Small intestine (tissue), 7 donors: ENCODE measurements around the gene MYBPH. TPM values are rescaled to one million over a fixed set of nuclear protein-coding genes. Genes with fewer than 3 reads are reported as not detected.

Experiments
- DNase-seq, 2 donors: peaks; one replicate each; pipeline versions ENCODE4 v3.0.0 to v3.0.0-alpha.2; 2013
- FAIRE-seq: peaks from 2 replicates; lab custom pipeline; 2012; peaks lifted over from hg19 to GRCh38; lab: Jason Lieb, UNC
- H3K27ac ChIP-seq, 3 donors: one replicate each; pipeline ENCODE4 v1.5.1; 2013; ENCODE audit warnings: low read length in 2 of 3, mild to moderate bottlenecking in 2 of 3, control low read depth in 1 of 3, inconsistent platforms in 1 of 3, low read depth in 1 of 3, moderate library complexity in 1 of 3
- H3K27me3 ChIP-seq, 3 donors: one replicate each; pipeline ENCODE4 v1.6.1; 2013; ENCODE audit warnings: low read length in 3 of 3, inconsistent platforms in 1 of 3; ENCODE audit not compliant: control insufficient read depth in 3 of 3, insufficient read depth in 3 of 3
- H3K36me3 ChIP-seq, 3 donors: one replicate each; pipeline ENCODE4 v1.6.1; 2013; ENCODE audit warnings: low read length in 3 of 3, inconsistent platforms in 1 of 3, low read depth in 1 of 3, mild to moderate bottlenecking in 1 of 3, moderate library complexity in 1 of 3; ENCODE audit not compliant: control insufficient read depth in 3 of 3, insufficient read depth in 2 of 3
- H3K4me1 ChIP-seq, 3 donors: one replicate each; pipeline ENCODE4 v1.6.1; 2013; ENCODE audit warnings: low read length in 2 of 3, inconsistent platforms in 1 of 3, low read depth in 1 of 3, mild to moderate bottlenecking in 1 of 3, moderate library complexity in 1 of 3; ENCODE audit not compliant: control insufficient read depth in 3 of 3, insufficient read depth in 2 of 3
- H3K4me3 ChIP-seq, 3 donors: one replicate each; pipeline ENCODE4 v1.5.1; 2013; ENCODE audit warnings: low read length in 3 of 3, control low read depth in 1 of 3, inconsistent platforms in 1 of 3, low read depth in 1 of 3, mild to moderate bottlenecking in 1 of 3, moderate library complexity in 1 of 3
- H3K9me3 ChIP-seq, 2 donors: one replicate each; pipeline ENCODE4 v1.6.1; 2013; ENCODE audit warnings: low read depth in 1 of 2, low read length in 1 of 2; ENCODE audit not compliant: control insufficient read depth in 2 of 2, insufficient read depth in 1 of 2
- WGBS, 3 donors: extraction: QIAGEN DNeasy Blood & Tissue Kit; methylation state at CpG; one replicate each; pipeline ENCODE4 v1.1.7; 2013; 5-methylcytosine and 5-hydroxymethylcytosine counted together
- polyA plus RNA-seq, 4 donors: library from polyadenylated mRNA; stranded (reverse) in 3 of 4; unstranded in 1 of 4; fragments of 200-250 nt in 3 of 4; fragments of 120-200 nt in 1 of 4; gene quantifications; one replicate each; pipeline versions ENCODE4 v1.2.1 to v1.2.3, GENCODE V29; 2013
- donor health status: healthy with polysubstance abuse.
- donor health status: control.
- donor health status: control.
- donor health status: Bipolar disorder and iron deficiency.
- donor health status: healthy.

Gene MYBPH
- polyA plus RNA-seq, 4 donors: 1.1 TPM; not detected in 3

- DNase-seq: peak in 1 of 2 donors; percentile 24
- peaks cover 0 to 56% (median 3%) of the 10 kb centered on the region in 3 donors for H3K27me3 ChIP-seq
- FAIRE-seq: no peak
- H3K9me3 ChIP-seq: no peaks in the 10 kb centered on the region
- WGBS, 3 donors: 27 to 33% (median 29%) methylated on average over 8 of the region's 8 CpGs
- no peaks in the 10 kb centered on the region for H3K36me3 ChIP-seq
- H3K4me3 ChIP-seq: no peak overlapping the region
- no peak overlapping the region for H3K27ac ChIP-seq
- H3K4me1 ChIP-seq: peaks cover 0 to 10% (median 0%) of the 10 kb centered on the region in 3 donors
Measured at GRCh38 chr1:203126151-203126865, 49.3 kb downstream of the MYBPH start.

GRCh38 chr1:203124546-203125317 lies 50.9 kb downstream of the MYBPH start:
- H3K27ac ChIP-seq: no peak overlapping the region
- FAIRE-seq (no peak), DNase-seq (no peak)
- no peaks in the 10 kb centered on the region for H3K36me3 ChIP-seq
- peaks cover 0 to 10% (median 0%) of the 10 kb centered on the region in 3 donors for H3K4me1 ChIP-seq
- H3K9me3 ChIP-seq: no peaks in the 10 kb centered on the region
- peaks cover 0 to 64% (median 3%) of the 10 kb centered on the region in 3 donors for H3K27me3 ChIP-seq
- no peak overlapping the region for H3K4me3 ChIP-seq
- WGBS, 3 donors: 37 to 62% (median 41%) methylated on average over 5 of the region's 5 CpGs

DNA sequence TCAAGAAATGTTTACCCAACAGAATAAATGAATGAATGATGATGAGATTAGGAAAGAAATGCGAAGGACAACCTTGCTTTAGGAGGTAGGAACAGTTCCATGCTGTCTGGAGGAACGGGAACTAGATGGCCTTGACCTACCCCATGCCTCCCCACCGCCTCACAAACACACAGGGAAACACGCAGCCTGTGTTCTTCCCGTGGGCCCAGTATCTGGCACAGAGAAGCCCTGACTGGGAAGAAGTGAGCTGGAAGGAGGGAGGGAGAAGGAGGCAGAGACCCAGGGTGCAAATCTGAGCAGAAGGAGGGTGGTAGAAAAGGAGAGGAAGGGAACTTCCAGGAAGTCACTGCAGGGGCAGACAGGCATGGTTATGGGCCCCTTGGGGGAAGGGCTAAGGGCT lies 51.6 kb downstream of the MYBPH start:
- Histone ChIP-seq H3K4me3 (no peak overlapping the region), H3K27ac (no peak overlapping the region), H3K9me3 (no peaks in the 10 kb centered on the region), H3K36me3 (no peaks in the 10 kb centered on the region), H3K4me1 (peaks cover 0 to 10% (median 0%) of the 10 kb centered on the region in 3 donors), H3K27me3 (peaks cover 0 to 67% (median 2%) of the 10 kb centered on the region in 3 donors)
- no peak for FAIRE-seq
- 24 to 61% (median 37%) methylated on average over 5 of the region's 5 CpGs for WGBS, 3 donors
- DNase-seq: no peak

- FAIRE-seq (no peak), DNase-seq (no peak)
- Histone ChIP-seq H3K4me3 (no peak overlapping the region), H3K4me1 (no peaks in the 10 kb centered on the region), H3K27me3 (peaks cover 0 to 69% (median 5%) of the 10 kb centered on the region in 3 donors), H3K27ac (no peak overlapping the region), H3K9me3 (no peaks in the 10 kb centered on the region), H3K36me3 (no peaks in the 10 kb centered on the region)
- WGBS, 3 donors: 86 to 89% (median 89%) methylated on average over 2 of the region's 2 CpGs
Measured at GRCh38 chr1:203122159-203122558, 53.5 kb downstream of the MYBPH start.

GRCh38 chr1:203121186-203122015 lies 54.2 kb downstream of the MYBPH start:
- H3K4me1 ChIP-seq: no peaks in the 10 kb centered on the region
- no peaks in the 10 kb centered on the region for H3K9me3 ChIP-seq
- no peak overlapping the region for H3K27ac ChIP-seq
- FAIRE-seq (no peak), DNase-seq (no peak)
- H3K4me3 ChIP-seq: no peak overlapping the region
- no peaks in the 10 kb centered on the region for H3K36me3 ChIP-seq
- H3K27me3 ChIP-seq: peaks cover 0 to 67% (median 5%) of the 10 kb centered on the region in 3 donors
- 48 to 59% (median 53%) methylated on average over 11 of the region's 11 CpGs for WGBS, 3 donors

DNA sequence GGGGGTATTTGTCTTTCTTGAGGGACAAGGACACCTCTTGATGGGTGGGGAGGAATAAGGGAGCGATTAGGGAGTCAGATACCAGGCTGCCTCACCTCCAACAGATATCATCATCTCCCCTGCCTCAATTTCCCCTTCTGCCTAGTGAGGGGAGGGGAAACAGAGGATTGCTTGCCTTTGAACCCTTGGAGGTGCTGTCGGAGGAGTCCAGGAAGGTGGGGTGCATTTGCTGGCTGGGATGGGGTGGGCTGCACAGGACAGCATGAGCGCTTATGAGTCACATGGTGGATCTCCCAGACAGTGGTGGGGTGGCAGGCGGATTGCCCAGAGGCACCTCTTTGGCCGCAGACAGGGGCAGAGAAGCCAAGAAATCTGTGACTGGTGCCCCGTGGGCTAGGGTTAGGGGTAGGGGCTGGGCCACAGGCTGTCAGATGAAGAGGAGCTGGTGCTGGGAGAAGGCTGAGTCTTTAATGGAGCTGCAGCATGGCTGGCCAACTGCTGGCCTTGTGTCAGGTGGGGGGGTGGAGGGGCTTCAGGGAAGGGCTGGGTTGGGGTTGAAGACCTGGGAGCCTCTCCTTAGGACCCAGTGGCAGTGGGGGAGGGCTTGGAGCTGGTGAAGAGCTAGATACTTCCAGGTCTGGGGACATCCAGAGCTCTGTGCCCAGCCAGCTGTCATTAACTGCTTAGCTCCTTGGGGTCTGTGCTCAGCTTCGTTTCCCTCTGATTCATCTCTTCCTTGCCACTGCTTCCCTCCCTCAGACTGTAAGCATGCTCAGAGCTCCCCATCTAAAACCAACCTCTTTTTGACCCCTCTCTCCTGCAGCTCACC lies 55.1 kb downstream of the MYBPH start:
- Histone ChIP-seq H3K4me3 (no peak overlapping the region), H3K27me3 (peaks cover 0 to 63% (median 8%) of the 10 kb centered on the region in 3 donors), H3K27ac (no peak overlapping the region), H3K4me1 (no peaks in the 10 kb centered on the region), H3K36me3 (no peaks in the 10 kb centered on the region), H3K9me3 (no peaks in the 10 kb centered on the region)
- FAIRE-seq (no peak), DNase-seq (no peak)
- WGBS, 3 donors: 69 to 76% (median 74%) methylated on average over 7 of the region's 7 CpGs
